Vagina (tissue), 2 donors: ENCODE measurements around the gene DDR1.

Experiments used
- POLR2AphosphoS5 ChIP-seq, 2 donors: sonication (generic); formaldehyde crosslinking; IDR thresholded peaks; one replicate each; pipeline ENCODE4 v1.9.0; 2017; ENCODE audit warnings: antibody characterized with exemption in 2 of 2, mild to moderate bottlenecking in 2 of 2, low read depth in 1 of 2; ENCODE audit not compliant: insufficient read depth in 1 of 2
- TF ChIP-seq, protein P1 (sequence below), 3 experiments: fragments of 450-650 bp in 2 of 3; fragments of 200-600 bp in 1 of 3; sonication (generic) in 1 of 3; IDR thresholded peaks; one replicate each; pipeline ENCODE4 v1.5.1; 2017 to 2019; ENCODE audit warnings: antibody characterized with exemption in 3 of 3, mild to moderate bottlenecking in 2 of 3, moderate library complexity in 2 of 3

DNA sequence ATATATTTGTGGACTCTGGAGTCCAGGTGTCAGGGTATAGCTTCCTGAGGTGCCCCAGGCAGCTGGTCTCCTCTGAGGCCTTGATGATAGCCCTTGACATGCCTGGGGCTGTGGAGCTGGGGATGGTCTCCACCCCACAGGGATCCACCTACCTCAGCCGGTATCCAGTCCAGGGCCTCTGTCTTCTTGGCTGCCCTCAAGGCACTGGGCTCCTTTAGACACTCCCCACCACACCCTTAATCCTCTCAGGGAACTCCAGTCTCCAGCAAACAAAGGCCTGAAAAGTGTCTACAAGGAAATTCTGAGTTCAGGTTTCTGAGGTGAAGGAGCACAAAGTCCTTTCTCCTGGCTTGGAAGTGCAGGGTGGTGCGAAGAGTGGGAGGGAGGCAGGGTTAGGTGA, 44.6 kb upstream of the DDR1 start:
- TF ChIP-seq, protein P1, sequence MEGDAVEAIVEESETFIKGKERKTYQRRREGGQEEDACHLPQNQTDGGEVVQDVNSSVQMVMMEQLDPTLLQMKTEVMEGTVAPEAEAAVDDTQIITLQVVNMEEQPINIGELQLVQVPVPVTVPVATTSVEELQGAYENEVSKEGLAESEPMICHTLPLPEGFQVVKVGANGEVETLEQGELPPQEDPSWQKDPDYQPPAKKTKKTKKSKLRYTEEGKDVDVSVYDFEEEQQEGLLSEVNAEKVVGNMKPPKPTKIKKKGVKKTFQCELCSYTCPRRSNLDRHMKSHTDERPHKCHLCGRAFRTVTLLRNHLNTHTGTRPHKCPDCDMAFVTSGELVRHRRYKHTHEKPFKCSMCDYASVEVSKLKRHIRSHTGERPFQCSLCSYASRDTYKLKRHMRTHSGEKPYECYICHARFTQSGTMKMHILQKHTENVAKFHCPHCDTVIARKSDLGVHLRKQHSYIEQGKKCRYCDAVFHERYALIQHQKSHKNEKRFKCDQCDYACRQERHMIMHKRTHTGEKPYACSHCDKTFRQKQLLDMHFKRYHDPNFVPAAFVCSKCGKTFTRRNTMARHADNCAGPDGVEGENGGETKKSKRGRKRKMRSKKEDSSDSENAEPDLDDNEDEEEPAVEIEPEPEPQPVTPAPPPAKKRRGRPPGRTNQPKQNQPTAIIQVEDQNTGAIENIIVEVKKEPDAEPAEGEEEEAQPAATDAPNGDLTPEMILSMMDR (IDR thresholded peaks at IDR 0.05): no peak
- no peak for TF ChIP-seq POLR2AphosphoS5 (IDR thresholded peaks at IDR 0.05; ENCODE audit: insufficient read depth in 1 of 2, low read depth in 1 of 2)
